Iris pigment epithelial cell (primary cell): ENCODE results near the gene PAQR6.

ENCODE experiments used
- DNase-seq: peaks from one replicate; pipeline ENCODE4 v3.0.0-alpha.2; 2011; ENCODE audit warnings: low read depth

PAQR6 gene

GRCh38 chr1:156247460-156248322 lies at the start of gene PAQR6:
Gene PAQR6, minus strand, starts transcription at chr1:156248056. Its CDS starts 1,325 bp downstream, at chr1:156246731.
- no peak for DNase-seq

GRCh38 chr1:156295391-156295947 lies 47.6 kb upstream of the PAQR6 start, which contains the start of gene GLMP:
Gene GLMP, minus strand, starts transcription at chr1:156295679. Its CDS starts 34 bp downstream, at chr1:156295645.
- DNase-seq: peak; percentile 70

- DNase-seq: no peak
Observed at GRCh38 chr1:156293895-156294294, 46.0 kb upstream of the PAQR6 start.

GRCh38 chr1:156293098-156293434 lies 45.2 kb upstream of the PAQR6 start:
- no peak for DNase-seq

- peak; percentile 87 for DNase-seq
Observed at GRCh38 chr1:156291226-156292061, 43.6 kb upstream of the PAQR6 start.

GRCh38 chr1:156289857-156290256 lies 42.0 kb upstream of the PAQR6 start:
- no peak for DNase-seq

- DNase-seq: no peak
Observed at GRCh38 chr1:156286061-156286460, 38.2 kb upstream of the PAQR6 start.

GRCh38 chr1:156285437-156285836 lies 37.6 kb upstream of the PAQR6 start:
- no peak for DNase-seq

- no peak for DNase-seq
Observed at GRCh38 chr1:156284757-156285156, 36.9 kb upstream of the PAQR6 start.

- DNase-seq: no peak
Observed at GRCh38 chr1:156284112-156284511, 36.3 kb upstream of the PAQR6 start, which contains the start of gene TMEM79. Gene TMEM79, plus strand, starts transcription at chr1:156284325. Its CDS starts 902 bp downstream, at chr1:156285227.

GRCh38 chr1:156283521-156283920 lies 35.7 kb upstream of the PAQR6 start:
- DNase-seq: no peak

- peak; percentile 99 for DNase-seq
Observed at GRCh38 chr1:156282479-156283222, 34.8 kb upstream of the PAQR6 start, which contains the start of gene SMG5. Gene SMG5, minus strand, starts transcription at chr1:156282825. Its CDS starts 145 bp downstream, at chr1:156282680.

GRCh38 chr1:156281693-156282478 lies 34.0 kb upstream of the PAQR6 start:
- peak; percentile 35 for DNase-seq

- DNase-seq: peak; percentile 33
Observed at GRCh38 chr1:156281281-156281680, 33.4 kb upstream of the PAQR6 start.

- DNase-seq: no peak
Observed at GRCh38 chr1:156279837-156280236, 32.0 kb upstream of the PAQR6 start.

- DNase-seq: peak; percentile 62
Observed at GRCh38 chr1:156276966-156277381, 29.1 kb upstream of the PAQR6 start.

- DNase-seq: no peak
Observed at GRCh38 chr1:156276532-156276931, 28.7 kb upstream of the PAQR6 start.

- DNase-seq: no peak
Observed at GRCh38 chr1:156270314-156270713, 22.5 kb upstream of the PAQR6 start.

GRCh38 chr1:156268336-156268735 lies 20.5 kb upstream of the PAQR6 start:
- peak; percentile 81 for DNase-seq

- no peak for DNase-seq
Observed at GRCh38 chr1:156266051-156266450, 18.2 kb upstream of the PAQR6 start.

- no peak for DNase-seq
Observed at GRCh38 chr1:156263288-156263655, 15.4 kb upstream of the PAQR6 start.
